ENCODE measurements around the gene ADRA1B.

- TF ChIP-seq SIN3A (IDR thresholded peaks at IDR 0.05; ENCODE audit: borderline replicate concordance, insufficient read depth, low read length) = no peak
- no peak for TF ChIP-seq TAF1 (IDR thresholded peaks at IDR 0.05; ENCODE audit: borderline replicate concordance, insufficient read depth, low read length)
- TF ChIP-seq FOXP2 (optimal IDR thresholded peaks at IDR 0.05; ENCODE audit: borderline replicate concordance, extremely low read depth, extremely low read length, insufficient read depth) = no peak
- no peak for TF ChIP-seq REST (IDR thresholded peaks at IDR 0.05; ENCODE audit: insufficient read depth in 1 of 2, low read depth in 2 of 2, low read length in 2 of 2)
Measured at GRCh38 chr5:159887050-159887449, 29.2 kb upstream of the ADRA1B start.
